Activated naive CD4-positive, alpha-beta T cell treated with Interleukin-2 at 50 U/mL for 16 hours (primary cell): ENCODE results near the gene RALGAPA2.

Experiments
- DNase-seq: peaks from one replicate; pipeline ENCODE4 v3.0.0-alpha.2; 2020

The RALGAPA2 gene

DNA sequence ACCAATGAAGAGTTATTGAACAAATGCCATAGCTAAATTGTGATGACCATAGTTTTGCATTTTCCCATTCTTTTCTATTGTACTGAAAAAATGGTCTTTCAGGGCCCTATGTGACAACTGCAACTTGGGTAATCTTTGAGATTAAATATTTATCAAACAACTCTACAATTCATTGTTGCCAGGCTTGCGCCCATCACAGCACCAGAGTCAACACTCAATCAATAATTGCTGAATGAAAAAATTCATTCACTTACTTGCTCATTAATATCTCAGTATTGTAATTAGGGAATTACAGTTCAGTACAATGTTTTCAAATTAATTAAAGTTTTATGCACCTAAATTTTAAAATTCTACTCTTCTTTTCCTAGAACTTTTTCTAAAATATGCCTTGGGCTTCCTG lies 7.7 kb upstream of the RALGAPA2 start:
- DNase-seq = no peak

DNA sequence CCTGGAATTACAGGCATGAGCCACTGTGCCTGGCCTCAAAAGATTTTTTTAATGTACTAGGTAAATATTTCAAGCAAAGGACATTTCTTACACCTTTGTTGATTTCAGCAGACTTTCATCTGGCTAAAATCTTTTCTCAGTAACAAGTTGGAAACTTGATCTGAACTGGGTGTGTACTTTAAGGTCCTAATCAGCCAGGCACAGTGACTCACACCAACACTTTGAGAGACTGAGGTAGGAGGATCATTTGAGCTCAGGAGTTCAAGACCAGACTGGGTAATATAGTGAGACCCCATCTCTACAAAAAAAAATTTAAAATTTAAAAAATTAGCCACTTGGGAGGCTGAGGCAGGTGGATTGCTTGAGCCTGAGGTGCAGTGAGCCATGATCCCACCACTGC lies 7.0 kb upstream of the RALGAPA2 start:
- no peak for DNase-seq

DNA sequence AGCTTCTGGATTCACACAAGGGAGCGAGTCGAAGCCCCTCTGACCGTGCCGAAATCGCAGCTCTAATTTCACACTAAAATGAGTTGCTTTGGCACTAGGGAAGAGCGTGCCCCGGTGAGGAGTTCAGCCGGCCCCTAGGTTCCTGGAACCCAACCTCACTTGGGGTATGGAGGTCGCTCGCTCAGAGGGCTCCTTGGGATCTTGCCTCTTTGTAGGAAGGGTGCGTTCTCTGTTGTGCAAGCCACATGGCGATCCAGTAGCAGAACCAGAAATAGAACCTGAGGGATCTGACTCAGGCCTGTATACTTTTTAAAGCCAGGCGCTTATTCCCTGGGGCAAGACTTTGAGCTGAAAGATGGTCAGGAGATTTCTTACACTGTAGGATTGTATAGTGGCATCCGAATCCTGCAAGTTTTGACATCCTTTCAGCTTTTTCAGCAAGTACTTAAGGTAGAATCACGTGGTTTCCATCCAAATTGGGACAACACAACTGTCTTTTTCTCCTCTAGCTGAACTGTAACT lies 861 bp upstream of the RALGAPA2 start:
- DNase-seq = peak; percentile 4

DNA sequence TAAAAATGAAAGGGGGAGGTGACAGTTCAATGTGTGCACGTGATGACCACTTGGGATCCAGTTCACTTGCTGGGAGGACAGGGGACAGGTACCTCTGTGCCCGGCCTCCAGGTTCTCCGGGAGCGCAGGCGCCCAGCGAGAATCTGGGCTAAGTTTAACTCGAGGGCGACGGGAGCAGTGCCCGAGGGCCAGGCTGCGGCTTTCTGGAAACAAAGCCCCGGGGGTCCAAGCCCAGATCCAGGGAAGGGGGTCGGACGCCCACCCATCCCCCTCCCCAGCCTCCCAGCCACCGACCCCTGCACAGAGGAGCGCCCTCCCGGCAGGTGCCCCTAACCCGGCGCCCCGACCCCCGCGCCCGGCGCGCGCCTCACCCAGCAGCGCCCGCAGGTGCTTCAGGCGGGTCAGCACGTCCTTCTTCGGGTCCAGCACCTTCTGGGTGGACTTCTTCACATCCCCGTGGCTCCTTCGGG lies 405 bp downstream of the RALGAPA2 start:
- no peak for DNase-seq

DNA sequence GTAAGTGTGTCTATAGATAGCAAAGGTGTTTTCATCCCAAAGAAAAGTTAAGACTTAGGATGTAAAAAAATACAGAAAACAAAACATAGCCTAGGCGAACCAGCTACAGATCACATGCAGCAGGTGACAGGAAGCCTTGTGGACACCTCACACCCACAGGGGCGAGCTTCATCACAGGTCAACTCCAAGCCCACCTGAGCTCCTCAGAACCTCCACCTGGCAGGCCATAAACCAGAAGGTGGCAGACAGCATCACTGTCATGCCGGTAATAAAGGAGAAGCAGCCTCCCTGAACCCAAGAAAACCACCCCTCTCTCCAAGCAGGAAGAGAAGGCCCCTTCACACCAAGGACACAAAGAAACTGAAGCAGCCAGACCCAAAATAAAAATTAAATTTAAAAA lies 1.0 kb downstream of the RALGAPA2 start:
- peak; percentile 15 for DNase-seq

DNA sequence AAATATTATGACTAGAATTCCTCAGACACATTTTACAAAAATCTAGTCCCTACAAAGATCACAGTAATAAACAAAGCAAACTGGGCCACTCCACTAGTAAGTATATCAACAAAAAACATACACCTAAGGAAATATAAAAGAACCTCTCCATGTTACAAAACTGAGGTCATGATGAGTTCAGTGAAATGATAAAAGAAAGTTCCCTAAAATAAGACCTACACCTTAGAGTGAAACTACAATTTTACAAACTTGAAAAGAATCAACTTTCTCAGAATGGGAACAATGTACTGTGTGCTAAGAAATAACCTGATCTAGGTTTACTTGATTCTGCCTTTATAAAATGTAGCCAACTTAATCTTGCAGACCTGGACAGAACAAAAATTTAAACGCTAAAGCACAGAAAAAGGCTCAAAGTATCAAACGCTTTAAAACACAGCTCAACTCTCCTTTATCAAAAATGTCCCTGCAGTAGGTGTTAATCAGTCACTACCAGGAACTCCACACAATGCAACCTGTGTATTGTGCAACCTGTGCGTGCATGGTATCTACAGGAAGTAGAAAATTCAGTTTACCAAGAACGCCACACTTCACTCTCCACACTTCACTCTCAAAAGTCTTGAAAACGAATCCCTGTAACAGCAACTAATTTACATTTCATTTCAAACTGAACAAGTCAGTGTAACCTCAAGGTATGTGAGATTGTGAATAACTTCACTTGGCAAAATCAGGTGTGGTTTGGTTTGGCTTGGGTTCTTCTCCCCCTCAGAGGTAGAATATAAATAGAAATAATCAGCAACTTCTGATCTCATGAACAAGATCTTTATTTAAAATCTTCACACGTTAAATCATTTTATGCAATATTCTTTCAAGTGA lies 1.8 kb downstream of the RALGAPA2 start:
- DNase-seq = peak; percentile 12

DNA sequence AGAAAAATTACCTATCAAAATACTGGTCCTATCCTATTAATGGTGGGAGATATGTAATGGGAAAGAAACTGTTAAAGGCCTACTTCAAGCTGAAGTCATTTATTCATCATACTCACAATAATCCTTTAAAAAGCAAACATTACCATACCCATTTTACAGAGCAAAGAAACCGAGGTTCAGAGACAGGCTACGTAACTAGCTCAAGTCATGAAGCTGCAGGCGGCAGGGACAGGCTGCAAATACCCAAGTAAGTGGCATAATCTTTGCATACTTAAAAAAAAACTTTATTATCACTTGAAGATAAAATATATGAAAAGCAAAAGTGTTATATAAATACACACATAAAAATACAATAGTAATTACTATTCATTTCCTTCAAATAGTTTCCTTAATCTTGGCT lies 2.6 kb downstream of the RALGAPA2 start:
- DNase-seq = no peak

DNA sequence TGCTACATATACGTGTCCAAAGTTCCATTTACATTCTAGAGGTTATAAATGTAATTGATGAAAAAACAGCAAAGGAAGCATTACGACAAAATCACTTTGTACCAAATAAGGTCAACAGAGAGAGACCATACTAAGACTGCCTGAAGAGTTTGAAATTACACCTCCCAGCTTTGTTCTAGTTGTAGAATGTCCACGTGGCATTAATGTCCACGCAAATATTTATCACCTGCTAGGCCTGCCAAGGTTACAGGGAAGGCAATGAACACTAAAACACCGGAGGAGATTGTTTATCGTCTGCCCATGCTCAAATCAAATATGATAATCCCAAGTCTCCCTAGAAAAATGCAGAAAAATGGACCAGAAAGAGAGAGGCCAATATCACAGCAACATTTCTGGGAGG lies 6.2 kb downstream of the RALGAPA2 start:
- no peak for DNase-seq

DNA sequence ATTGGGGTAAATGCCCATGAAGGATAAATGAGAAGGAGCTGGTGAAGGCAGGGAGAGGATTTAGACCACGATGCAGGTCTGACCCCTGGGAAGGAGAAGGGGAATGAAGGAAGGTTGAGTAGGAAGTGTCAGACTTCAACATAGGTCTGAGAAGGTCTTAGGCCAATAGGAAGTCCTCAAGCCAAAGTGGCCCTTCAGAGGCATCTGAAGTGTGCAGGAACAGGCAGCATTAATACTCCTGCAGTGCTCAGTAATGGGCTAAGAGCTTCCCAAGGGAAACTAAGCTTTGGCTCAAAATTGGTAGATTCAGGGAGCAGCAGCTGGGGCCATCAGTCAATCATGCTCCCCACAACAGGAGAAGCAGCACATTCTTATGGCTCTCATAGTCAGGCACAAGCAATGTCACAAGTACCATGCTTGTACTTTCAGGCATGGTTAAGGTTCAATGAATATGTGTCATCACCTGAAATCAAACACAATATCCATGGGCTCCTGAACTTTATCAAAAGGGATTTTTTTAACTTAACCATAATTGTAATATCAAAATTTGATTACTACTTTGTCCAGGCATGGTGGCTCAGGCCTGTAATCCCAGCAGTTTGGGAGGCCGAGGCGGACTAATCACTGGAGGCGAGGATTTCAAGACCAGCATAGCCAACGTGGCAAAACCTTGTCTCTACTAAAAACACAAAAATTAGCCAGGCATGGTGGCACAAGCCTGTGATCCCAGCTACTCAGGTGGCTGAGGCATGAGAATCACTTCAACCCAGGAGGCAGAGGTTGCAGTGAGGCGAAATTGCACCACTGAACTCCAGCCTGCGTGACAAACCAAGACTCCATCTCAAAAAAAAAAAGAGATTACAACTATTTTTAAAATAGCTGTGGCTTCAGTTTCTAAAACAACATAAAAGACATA lies 9.9 kb downstream of the RALGAPA2 start:
- DNase-seq = no peak

DNA sequence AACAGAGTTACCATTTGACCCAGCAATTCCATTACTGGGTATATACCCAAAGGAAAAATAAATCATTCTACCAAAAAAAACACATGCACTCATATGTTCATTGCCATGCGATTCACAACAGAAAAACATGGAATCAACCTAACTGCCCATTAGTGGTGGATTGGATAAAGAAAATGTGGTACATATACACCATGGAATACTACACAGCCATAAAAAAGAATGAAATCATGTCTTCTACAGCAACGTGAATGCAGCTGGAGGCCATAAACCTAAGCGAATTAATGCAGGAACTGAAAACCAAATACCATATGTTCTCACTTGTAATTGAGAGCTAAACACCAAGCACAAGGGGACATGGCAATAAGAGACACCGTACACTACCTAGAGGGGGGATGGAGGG lies 12.5 kb downstream of the RALGAPA2 start:
- DNase-seq = no peak

DNA sequence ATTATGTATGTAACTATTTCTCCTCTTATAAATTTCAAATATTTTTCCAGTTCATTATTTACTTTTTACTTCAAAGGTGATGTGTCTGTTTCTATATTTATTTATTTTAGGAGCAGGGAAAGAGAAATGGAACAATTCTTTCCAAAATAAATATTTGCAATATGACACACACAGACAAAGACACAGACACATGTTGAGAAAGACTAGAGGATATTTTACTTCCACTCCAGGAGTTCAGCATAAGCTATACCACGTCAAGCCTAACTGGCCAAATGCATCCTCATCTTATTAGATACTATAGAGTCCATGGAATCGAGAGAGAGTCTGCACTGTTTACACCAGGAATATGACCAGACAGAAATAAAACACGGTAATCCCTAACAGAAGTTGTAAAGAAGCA lies 13.3 kb downstream of the RALGAPA2 start:
- no peak for DNase-seq

DNA sequence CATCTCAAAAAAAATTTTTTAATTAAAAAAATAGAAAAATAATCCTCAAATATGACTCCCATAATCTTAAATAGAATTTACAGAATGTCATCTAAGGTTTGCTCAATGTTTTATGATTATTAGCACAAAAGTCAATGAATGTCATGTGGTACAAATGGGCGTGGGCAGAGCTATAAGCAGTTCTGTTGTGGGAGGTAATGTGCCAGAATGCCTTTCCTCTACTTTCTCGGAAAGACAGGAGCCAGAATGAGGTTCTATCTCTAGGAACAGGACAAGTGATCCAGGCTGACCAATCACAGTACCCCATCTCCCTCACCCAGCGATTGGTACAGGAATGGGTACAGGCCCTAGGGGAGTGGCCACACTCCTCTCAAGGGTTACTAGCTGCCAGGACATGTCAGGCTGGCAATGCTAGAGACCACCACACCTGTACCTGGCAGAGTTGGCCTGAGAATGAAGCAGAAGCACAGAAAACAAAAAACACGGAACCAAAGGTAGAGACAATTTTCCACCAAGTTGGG lies 15.1 kb downstream of the RALGAPA2 start:
- no peak for DNase-seq

DNA sequence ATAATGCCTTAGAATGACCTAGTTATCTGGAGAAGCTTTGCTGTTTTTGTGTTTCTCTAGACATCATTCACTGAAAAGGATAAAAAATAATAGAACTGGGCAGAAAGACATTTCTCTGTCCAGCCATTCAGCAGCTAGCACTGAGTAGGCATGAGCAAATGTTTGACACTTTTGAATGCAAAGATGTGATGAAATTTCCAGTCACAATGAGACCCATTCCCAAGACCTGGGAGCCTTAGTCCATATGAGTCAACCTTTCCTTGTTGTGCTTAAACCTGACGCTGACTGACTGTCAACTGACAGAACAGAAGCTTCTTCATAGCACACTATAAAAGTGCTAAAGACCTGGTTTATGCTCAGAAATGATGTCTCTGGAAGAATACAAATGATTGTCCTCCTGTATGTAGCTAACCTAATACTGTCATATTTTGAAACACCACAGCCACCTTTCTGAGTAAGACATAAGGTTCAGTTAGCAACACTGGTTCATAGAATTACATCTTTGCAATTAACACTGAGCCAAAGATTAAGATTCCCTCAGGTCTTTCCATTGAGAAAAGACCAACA lies 17.1 kb downstream of the RALGAPA2 start:
- no peak for DNase-seq

DNA sequence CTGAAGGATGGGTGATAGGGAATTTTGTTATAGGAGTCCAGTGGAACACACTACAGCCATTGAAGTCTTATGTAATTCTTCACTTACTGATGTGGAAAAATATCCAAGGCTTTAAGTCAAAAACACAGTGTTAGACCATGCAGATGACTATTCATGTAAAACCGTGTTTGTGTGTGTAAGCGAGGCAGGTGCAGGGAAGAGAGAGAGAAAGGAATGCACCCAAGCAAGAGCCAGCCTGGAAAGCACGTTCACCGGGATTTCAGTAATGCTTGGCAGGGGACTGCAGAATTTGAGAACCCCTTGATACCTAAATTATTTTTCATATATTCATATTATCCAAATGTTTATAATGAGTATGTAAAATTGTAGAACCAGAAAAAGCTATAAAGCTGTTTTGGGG lies 17.9 kb downstream of the RALGAPA2 start:
- DNase-seq = no peak

DNA sequence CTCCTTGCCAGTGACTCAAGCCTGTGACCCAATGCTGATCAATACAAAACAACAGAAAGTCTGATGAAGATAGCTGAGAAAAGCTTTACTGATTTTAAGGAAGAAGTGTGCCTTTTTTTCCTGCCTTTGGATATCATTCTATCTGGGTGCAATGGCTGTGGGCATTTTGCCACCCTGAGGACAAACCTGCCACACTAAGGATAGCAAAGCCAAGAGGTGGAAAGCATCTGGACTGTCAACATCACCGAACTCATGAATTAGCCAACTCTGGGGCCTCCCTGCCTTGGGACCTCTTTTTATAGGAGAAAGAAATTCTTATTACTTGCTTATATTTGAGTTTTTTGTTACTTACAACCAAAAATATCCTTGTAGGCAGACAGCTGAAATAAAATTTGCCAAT lies 19.9 kb downstream of the RALGAPA2 start:
- no peak for DNase-seq

DNA sequence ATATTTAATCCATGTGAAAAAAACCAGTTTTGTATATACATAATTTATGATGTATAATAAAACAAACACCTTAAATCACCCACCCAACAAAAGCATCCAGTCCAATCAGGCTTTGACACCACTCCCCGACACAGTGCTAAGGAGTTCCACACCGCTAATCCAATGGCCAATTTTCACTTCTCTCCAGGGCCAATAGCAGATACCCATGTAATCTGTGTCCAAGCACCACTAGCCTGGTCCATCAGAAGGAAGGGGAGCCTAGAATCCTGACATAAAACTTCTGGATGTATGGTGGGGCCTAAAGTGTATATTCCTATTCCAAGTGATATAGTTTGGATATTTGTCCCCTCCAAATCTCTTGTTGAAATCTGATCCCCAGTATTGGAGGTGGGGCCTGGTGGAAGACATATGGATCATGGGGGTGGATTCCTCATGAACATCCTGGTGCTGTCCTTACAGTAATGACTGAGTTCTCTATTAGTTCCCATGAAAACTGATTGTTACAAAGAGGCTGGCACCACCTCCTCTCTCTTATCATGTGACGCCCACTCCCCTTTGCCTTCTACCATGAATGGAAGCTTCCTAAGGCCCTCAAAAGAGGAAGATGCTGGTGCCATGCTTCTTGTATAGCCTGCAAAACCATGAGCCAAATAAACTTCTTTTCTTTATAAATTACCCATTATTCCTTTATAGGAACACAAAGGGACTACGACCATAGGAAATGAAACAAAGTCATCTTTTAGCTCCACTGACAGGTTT lies 20.8 kb downstream of the RALGAPA2 start:
- no peak for DNase-seq

DNA sequence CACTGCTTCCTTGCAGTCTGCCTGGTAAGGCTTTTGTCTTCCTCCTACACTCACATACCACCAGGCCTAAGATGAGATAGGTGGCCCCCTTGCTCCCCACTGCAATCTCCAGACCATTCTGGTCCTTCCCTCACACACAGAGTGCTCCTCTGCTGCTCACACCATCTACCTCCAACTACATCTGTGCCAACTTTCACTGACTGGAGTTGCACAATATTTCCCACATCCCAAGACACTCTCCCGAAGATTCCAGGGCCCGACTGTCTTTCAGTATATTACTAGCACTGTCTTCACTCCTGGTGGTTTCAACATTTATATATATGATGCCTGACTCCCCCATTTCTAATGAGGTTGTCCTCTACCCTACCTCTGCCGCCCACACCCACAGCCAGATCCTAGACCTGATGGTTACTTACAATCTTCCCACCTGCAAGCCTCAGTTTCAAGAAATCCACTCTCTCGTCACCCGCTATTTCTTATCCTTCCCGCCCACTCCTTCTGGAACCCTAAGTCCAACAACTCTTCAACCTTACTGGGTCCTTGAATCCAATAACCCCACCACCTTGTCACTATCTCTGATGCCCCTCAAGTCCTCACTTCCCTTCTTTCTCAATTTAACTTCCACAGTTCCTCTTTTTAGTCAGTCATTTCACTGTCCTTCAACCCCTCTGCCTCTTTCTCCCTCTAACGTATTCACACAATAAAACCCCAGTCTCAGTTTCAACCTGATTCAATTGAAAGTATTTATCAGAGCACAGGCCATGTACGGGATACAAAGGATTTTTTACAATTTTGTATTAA lies 21.6 kb downstream of the RALGAPA2 start:
- DNase-seq = no peak

DNA sequence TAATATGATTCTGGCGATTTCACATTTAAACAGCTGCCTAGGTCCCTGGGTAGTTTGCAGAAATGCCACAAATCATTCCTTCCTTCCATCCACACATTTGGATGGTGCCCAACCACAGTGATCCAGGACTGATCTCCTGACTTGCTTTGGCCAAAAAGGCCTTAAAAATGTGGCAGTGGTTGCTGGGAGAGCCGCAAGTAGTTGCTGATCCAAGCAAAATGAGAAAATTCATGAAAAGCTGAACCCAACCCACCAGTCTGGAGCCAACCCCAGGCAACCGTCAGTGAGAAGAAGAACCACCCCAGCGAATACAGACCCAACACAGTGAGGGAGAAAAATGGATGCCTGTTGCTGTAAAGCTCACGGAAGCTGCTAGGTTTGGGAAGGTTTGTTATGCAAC lies 25.1 kb downstream of the RALGAPA2 start:
- DNase-seq = no peak

DNA sequence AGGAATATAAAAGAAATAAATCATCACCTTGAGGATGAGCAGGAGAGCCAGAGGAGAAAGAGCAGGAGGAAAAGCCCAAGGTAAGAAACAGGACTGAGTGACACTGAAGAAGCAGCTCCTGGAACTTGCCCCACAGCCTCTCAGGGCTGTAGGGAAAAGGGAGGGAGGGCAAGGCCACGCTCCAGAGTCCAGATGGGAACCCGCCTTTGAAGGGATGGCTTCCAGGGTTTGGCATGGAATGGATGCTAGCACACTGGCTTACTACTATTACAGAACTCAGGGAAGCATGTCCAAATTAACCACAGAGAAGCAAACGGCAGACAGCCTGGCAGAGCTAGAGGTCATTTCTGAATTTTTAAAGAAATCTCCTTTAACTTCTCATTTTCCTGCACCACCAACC lies 26.8 kb downstream of the RALGAPA2 start:
- no peak for DNase-seq

DNA sequence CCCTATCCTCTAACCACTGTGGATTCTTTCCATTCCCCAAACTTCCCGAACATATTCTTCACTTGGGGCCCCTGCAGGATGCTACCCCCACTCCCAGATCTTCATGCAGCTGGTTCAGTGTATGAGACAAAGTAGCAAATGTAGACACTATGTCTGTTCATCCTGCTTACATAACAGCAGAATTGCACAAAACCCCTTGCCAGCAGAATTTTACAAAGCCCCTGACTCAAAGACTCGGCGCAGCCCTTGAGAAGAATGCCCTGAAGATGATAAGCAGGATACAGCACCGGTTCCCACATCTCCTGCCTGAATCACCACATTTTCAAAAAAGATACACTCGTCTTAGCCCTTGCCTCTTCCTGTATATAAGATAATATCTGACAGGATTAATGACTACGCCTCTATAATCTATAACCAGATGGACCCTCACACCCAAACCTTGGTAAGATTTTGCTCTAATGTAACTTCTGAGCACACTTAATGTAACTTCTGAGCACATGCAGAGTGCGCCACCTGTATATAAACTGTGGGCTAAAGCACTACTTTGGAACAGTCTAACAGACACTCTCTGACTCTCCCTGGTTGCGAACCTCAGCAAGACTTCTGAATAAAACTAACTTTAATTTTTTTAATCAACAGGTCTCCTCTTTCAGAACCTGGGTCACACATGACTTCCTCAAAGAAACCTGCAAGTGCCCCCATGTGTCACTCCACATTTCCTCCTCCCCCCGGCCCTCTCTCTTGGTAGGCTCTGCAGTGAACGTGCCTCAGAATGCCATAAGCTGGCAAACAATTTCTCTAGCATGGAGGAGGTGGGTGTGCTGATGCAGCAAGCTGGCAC lies 28.7 kb downstream of the RALGAPA2 start:
- DNase-seq = no peak
